ENCODE results near the gene CYP46A1.
A peak's percentile ranks its signal among the peaks of the same experiment; 100 is the strongest.

The CYP46A1 gene

DNA sequence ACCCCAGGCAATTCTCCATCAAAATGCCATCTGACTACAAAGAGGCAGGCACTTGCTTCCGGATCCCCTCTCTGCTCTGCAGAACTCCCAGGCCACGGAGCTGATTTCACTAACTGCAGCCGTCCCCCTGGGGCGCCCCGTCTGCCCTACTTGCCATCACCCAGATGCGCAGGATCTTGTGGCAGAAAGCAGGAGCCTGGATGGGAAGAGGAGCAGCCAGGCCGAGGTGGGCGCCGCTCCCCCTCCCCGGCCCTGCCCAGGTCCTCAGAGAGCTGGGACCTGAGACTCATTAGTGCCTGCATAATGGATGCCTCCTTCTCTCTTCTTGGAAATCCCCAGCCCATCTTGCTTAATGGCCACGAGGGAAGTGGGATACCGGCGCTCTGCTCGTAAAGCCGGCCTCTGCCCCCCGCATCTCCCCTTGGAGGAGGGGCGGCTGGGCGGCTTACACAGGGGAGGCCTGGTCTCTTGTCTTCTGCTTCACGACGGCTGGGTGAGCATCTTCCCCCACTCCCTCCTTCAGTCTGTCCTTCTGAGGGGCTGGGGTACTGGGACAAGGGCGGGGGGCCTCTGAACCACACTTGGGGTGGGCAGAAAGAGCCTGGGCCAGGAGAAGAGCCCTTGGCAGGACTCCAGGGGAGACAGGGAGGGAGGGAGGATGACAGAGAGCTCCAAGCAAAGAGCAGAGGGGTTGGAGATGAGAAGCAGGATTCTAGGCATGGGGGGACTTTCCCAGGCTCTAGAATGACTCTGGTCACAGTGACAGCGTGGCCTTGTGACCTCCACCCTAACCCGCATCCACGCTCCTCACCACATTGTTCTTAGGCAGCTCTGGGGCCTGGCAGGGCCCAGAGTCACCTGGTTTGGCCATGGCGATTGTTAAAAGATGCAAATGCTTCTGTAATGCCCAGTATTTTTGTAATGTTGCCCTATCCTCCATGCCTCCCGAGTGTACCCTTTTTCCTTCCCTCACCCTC, 89.7 kb downstream of the CYP46A1 start:
- TF ChIP-seq, protein P1, sequence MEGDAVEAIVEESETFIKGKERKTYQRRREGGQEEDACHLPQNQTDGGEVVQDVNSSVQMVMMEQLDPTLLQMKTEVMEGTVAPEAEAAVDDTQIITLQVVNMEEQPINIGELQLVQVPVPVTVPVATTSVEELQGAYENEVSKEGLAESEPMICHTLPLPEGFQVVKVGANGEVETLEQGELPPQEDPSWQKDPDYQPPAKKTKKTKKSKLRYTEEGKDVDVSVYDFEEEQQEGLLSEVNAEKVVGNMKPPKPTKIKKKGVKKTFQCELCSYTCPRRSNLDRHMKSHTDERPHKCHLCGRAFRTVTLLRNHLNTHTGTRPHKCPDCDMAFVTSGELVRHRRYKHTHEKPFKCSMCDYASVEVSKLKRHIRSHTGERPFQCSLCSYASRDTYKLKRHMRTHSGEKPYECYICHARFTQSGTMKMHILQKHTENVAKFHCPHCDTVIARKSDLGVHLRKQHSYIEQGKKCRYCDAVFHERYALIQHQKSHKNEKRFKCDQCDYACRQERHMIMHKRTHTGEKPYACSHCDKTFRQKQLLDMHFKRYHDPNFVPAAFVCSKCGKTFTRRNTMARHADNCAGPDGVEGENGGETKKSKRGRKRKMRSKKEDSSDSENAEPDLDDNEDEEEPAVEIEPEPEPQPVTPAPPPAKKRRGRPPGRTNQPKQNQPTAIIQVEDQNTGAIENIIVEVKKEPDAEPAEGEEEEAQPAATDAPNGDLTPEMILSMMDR (IDR thresholded peaks at IDR 0.05; ENCODE audit: low read depth, low read length, missing control alignments), result no peak
- no peak overlapping the region for H3K4me3 ChIP-seq (ENCODE audit: low read depth, low read length)
- DNase-seq (ENCODE audit: low read depth), result no peak
- in situ Hi-C loops (cut with HindIII; ENCODE audit: low sequenced_read_pairs), result no loop called here

DNA sequence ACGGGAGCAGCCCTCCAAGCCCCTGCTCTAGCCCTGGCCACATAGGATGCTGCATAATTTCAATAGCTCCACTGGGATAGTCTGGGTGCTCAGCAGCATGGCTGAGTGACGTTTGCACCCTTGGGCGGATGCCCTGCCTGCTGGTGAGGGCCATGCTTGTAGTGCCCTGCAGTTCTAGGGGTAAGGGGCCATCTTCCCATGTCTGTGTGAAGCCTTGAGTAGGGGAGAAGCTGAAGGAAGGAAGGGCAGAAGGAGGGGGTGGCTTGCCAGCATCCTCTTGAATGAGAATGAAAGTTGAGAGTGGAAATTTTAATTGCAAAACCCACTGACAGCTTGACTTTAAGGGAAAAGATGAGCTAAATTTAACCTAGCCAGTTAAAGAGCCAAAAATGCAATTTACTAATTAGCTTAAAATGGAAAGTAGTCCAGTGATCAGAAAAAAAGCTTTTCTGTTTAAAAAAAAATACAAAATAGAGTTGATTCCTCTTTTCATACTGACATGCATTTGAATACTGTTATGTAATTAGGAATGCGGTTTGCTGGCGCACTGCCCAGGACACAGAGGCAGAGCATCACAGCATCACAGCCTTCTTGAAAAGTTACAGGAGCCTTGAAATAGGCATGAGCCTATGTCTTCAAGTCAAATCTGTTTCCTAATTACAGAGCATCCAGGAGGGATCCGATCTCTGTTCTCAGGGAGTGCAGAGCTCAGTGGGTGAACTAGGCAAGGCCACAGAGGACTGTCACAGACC, 90.6 kb downstream of the CYP46A1 start:
- DNase-seq (ENCODE audit: low read depth), result peak; percentile 58
- TF ChIP-seq, protein P1 (IDR thresholded peaks at IDR 0.05; ENCODE audit: low read depth, low read length, missing control alignments), result no peak
- H3K4me3 ChIP-seq (ENCODE audit: low read depth, low read length), result no peak overlapping the region
- in situ Hi-C loops (cut with HindIII; ENCODE audit: low sequenced_read_pairs), result no loop called here

DNA sequence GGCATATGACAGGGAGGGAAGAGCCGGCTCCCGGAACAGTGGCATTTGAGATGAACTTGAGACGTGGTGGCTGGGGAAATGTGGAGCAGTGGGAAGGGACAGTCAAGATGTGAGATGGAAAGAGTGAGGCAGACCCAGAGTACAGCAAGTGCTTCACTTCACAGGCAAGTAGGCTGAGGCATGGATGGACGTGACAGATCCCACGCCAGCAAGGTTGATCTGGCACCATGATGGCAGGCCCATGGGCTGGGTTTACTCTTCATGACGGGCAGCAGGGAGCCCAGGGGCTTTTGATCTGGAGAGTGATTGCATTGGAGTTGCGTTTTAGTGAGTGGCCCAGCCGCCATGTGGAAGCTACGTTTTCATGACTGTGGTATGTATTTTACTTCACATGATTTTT, 91.3 kb downstream of the CYP46A1 start:
- in situ Hi-C loops (cut with HindIII; ENCODE audit: low sequenced_read_pairs), result no loop called here
- TF ChIP-seq, protein P1 (IDR thresholded peaks at IDR 0.05; ENCODE audit: low read depth, low read length, missing control alignments), result no peak
- no peak for DNase-seq (ENCODE audit: low read depth)
- H3K4me3 ChIP-seq (ENCODE audit: low read depth, low read length), result no peak overlapping the region

Data from astrocyte of the cerebellum (primary cell).